H7 (cell line): ENCODE results near the gene SESN1. TPM values are rescaled to one million over a fixed set of nuclear protein-coding genes. Genes with fewer than 3 reads are reported as not detected.
A peak's percentile ranks its signal among the peaks of the same experiment; 100 is the strongest.

Source experiments
- DNase-seq: peaks from one replicate; pipeline ENCODE4 v3.0.0; 2012
- H3K27me3 ChIP-seq: 2 replicates; pipeline ENCODE4 v1.6.0; 2011; ENCODE audit warnings: mild to moderate bottlenecking, low read length; ENCODE audit not compliant: control insufficient read depth, insufficient read depth
- H3K36me3 ChIP-seq: replicated peaks from 2 replicates; pipeline ENCODE4 v1.5.1; 2011; ENCODE audit warnings: low read length; ENCODE audit not compliant: control insufficient read depth, insufficient read depth
- H3K4me3 ChIP-seq: 2 replicates; pipeline ENCODE4 v1.5.1; 2011; ENCODE audit warnings: low read depth, mild to moderate bottlenecking, control low read depth, low read length, moderate library complexity; ENCODE audit not compliant: insufficient read depth
- total RNA-seq: library from RNA; depleted of rRNA; stranded (reverse); fragments of >200 nt; shearing (Covaris generic); gene quantifications from 2 replicates; pipeline ENCODE4 v1.2.3, GENCODE V29; 2014

SESN1 gene
- total RNA-seq, 1 experiment from 2014 or later, result 10.4 TPM

GRCh38 chr6:109014606-109015005, 80.0 kb downstream of the SESN1 start:
- DNase-seq, result no peak
- no peaks in the 10 kb centered on the region for H3K27me3 ChIP-seq
- H3K4me3 ChIP-seq, result no peak overlapping the region
- no peaks in the 10 kb centered on the region for H3K36me3 ChIP-seq

DNA sequence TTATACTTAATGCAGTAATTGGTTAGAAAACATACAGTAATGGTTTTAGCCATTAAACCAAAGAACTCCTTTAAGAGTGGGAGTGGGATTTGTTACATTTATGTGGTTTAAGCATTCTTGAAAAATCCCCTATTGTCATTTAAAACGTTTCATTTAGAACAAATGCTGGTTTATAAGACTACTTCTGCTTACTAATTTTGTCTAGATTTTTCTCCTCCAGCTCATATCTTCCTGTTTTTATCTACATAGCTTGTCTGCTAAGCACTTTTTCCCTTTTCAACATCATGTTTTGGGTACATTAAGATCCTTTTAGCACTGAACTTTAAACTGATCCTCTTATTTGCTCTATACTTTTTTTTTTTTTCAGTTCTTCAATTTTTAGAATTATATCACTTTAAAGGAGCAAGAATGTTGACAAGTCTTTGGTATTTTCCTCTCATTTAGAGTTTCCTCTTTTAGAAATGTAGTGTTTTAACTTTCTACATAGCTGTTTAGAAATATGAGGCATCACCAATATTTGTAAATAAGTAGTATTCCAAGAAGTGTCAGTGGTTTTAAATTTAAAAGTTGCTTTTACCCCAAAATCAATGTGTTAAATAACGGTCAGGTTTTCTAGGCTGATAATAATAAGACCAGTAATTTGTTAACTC, 80.9 kb downstream of the SESN1 start:
- peaks cover under 1% of the 10 kb centered on the region; the same call in 1 of the 2 replicates for H3K27me3 ChIP-seq
- DNase-seq, result no peak
- H3K4me3 ChIP-seq, result no peak overlapping the region

GRCh38 chr6:109010705-109011102, 83.9 kb downstream of the SESN1 start:
- H3K27me3 ChIP-seq, result peaks cover 5% of the 10 kb centered on the region; the same call in 1 of the 2 replicates
- H3K36me3 ChIP-seq, result no peaks in the 10 kb centered on the region
- H3K4me3 ChIP-seq, result no peak overlapping the region
- no peak for DNase-seq

More for the DNA sequence above, 80.9 kb downstream of the SESN1 start:
- H3K36me3 ChIP-seq, result no peaks in the 10 kb centered on the region

GRCh38 chr6:109009962-109010704, 84.5 kb downstream of the SESN1 start:
- Histone ChIP-seq H3K36me3 (no peaks in the 10 kb centered on the region), H3K27me3 (peaks cover 5% of the 10 kb centered on the region; the same call in 1 of the 2 replicates), H3K4me3 (peak overlapping the region; percentile 71)
- no peak for DNase-seq

GRCh38 chr6:109009236-109009961, 85.2 kb downstream of the SESN1 start:
- no peaks in the 10 kb centered on the region for H3K36me3 ChIP-seq
- H3K27me3 ChIP-seq, result peaks cover 5% of the 10 kb centered on the region; the same call in 1 of the 2 replicates
- peak; percentile 90 for DNase-seq
- peak overlapping the region; percentile 76 for H3K4me3 ChIP-seq

DNA sequence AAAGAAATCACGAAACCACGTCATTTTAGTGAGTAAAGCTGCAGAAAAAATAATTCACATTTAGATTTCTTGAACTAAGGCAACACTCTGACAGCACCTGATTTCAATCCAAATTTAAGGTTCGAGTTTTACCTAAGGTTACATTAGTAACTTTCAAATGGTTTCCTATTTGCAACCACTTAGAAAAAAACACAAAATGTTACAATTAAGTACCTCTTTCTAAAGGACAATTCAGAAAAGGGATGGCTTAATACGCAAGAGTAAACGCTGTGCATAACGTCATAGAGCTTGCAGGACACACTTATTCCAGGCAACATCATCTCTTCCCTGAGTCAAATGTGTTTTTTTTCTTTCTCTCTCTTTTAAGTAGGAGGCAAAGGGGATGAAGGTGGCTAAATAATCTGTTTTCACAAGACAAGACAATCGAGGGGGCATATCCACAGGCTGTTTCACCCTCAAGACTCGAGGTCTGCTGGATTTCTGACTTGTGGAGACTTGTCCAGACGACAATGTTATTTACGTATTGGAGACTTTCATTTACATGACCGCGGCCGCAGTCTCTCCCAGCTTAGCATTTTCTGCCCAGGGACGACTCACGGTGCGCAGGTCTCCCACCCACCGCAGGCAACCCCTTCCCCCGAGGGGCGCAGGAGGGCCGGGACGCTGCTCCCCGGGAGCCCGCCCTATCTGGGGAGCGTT, 86.0 kb downstream of the SESN1 start:
- Histone ChIP-seq H3K4me3 (peak overlapping the region; percentile 76), H3K36me3 (no peaks in the 10 kb centered on the region)
- no peak for DNase-seq

DNA sequence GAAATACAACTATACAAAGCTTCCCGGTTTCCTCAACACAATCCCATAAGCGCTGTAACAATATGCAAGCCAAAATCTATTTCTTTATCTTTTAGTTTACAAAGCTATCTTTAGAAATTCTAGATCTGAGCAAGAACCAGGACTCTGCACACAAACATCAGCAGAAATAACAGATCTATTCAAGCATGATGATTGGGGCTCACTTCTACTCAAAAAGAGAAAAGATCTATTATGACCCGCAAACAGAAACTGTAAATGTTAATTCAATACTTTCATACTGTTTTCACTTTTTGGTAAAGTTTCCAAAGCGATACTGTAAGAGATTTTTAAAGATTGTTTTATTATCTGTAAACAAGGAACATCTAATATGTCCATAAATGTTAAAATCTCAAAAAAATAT, 86.6 kb downstream of the SESN1 start:
- no peak overlapping the region for H3K4me3 ChIP-seq
- H3K27me3 ChIP-seq, result peaks cover 5% of the 10 kb centered on the region; the same call in 1 of the 2 replicates
- DNase-seq, result no peak
- H3K36me3 ChIP-seq, result no peaks in the 10 kb centered on the region

More for the DNA sequence above, 86.0 kb downstream of the SESN1 start:
- peaks cover 5% of the 10 kb centered on the region; the same call in 1 of the 2 replicates for H3K27me3 ChIP-seq

- Histone ChIP-seq H3K4me3 (no peak overlapping the region), H3K27me3 (peaks cover 5% of the 10 kb centered on the region; the same call in 1 of the 2 replicates), H3K36me3 (no peaks in the 10 kb centered on the region)
- DNase-seq, result no peak
Measured at GRCh38 chr6:109007521-109007920, 87.1 kb downstream of the SESN1 start.

DNA sequence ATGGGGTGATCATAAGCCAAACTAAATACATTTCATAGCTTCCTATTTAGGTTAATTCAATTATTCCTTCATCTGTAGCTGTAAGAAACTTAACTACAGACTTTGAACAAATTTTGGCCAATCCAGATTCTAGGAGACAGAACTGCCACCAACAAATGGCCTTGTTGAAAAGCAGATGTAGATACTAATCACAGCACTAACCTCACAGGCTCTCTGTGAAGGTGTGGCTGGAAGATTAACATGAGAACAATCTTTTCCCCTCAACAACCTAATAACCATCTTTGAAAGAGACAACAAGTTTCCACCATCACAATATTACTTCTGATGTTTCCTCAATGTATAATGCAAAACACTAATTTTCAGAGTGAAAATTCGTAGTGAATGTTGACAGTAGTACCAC, 87.8 kb downstream of the SESN1 start:
- H3K36me3 ChIP-seq, result no peaks in the 10 kb centered on the region
- H3K27me3 ChIP-seq, result peaks cover 5% of the 10 kb centered on the region; the same call in 1 of the 2 replicates
- no peak overlapping the region for H3K4me3 ChIP-seq
- no peak for DNase-seq

GRCh38 chr6:109002882-109003281, 91.8 kb downstream of the SESN1 start:
- no peak for DNase-seq
- H3K36me3 ChIP-seq, result peaks cover 5% of the 10 kb centered on the region

DNA sequence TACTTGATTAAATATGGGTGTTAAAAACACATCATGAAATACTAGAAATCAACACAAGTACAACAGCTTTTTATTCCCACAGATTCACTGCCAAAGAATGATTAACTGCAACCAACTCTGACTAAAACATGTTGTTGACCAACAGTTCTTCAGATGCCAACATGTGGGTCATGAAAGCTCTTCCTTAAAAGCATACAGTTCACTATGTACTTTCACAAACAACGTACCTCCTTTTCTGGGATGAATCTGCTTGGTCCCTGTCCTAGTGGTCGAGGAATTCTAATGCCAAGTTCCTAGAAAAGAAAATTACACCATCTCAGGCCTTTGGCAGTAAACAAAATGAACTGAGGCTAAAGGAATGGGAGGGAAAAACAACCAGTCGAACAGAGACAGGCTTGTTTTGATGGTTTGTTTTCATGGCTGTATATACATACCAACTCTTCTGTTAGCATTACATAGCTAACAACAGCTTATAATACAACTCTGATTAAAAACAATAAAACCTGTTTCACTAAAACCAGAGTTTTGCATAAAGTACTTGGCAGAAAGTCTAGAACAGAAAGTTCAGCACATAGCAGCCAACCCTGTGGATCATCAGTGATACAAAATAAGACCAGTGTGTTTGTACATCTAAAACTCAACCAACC, 92.5 kb downstream of the SESN1 start:
- H3K4me3 ChIP-seq, result no peak overlapping the region
- peaks cover 7% of the 10 kb centered on the region for H3K36me3 ChIP-seq
- H3K27me3 ChIP-seq, result no peaks in the 10 kb centered on the region
- DNase-seq, result no peak

More at GRCh38 chr6:109002882-109003281, 91.8 kb downstream of the SESN1 start:
- Histone ChIP-seq H3K27me3 (no peaks in the 10 kb centered on the region), H3K4me3 (no peak overlapping the region)

GRCh38 chr6:109001291-109001894, 93.3 kb downstream of the SESN1 start:
- Histone ChIP-seq H3K4me3 (no peak overlapping the region), H3K27me3 (no peaks in the 10 kb centered on the region), H3K36me3 (peaks cover 7% of the 10 kb centered on the region)
- DNase-seq, result no peak

- Histone ChIP-seq H3K4me3 (no peak overlapping the region), H3K27me3 (no peaks in the 10 kb centered on the region), H3K36me3 (peaks cover 8% of the 10 kb centered on the region)
- no peak for DNase-seq
Measured at GRCh38 chr6:109000289-109000688, 94.4 kb downstream of the SESN1 start.
